Upper lobe of left lung (tissue), 4 donors: Measurements from ENCODE around the gene TENM4.

Source experiments
- CTCF ChIP-seq, 6 experiments: fragments of 450-650 bp in 4 of 6; fragments of 200-600 bp in 2 of 6; sonication (generic) in 2 of 6; IDR thresholded peaks; one replicate each; pipeline ENCODE4 v1.5.1; 2016 to 2019; ENCODE audit warnings: antibody characterized with exemption in 6 of 6
- EP300 ChIP-seq, 4 donors: sonication (generic); formaldehyde crosslinking; IDR thresholded peaks; one replicate each; pipeline ENCODE4 v1.5.1; 2017; ENCODE audit warnings: antibody characterized with exemption in 4 of 4, control low read depth in 2 of 4
- POLR2A ChIP-seq, 4 donors: fragments of 450-650 bp; IDR thresholded peaks; one replicate each; pipeline ENCODE4 v1.5.1; 2016 to 2017; ENCODE audit warnings: antibody characterized with exemption in 4 of 4, mild to moderate bottlenecking in 2 of 4
- POLR2AphosphoS5 ChIP-seq, 2 donors: sonication (generic); formaldehyde crosslinking; IDR thresholded peaks; one replicate each; pipeline ENCODE4 v1.5.1; 2017; ENCODE audit warnings: antibody characterized with exemption in 2 of 2

- TF ChIP-seq CTCF (IDR thresholded peaks at IDR 0.05), result no peak
- peak; percentile 81 to 86 for TF ChIP-seq POLR2AphosphoS5 (IDR thresholded peaks at IDR 0.05)
- TF ChIP-seq POLR2A (IDR thresholded peaks at IDR 0.05), result peak in 1 of 4 donors; percentile 65
- TF ChIP-seq EP300 (IDR thresholded peaks at IDR 0.05), result peak in 3 of 4 donors; percentile 19 to 90 (median 63)
These were observed 639.5 kb downstream of the TENM4 start for GRCh38 chr11:78801161-78801884.
